Liver (tissue), 9 donors: Measurements from ENCODE around the gene ACSS1. TPM values are rescaled to one million over a fixed set of nuclear protein-coding genes. Genes with fewer than 3 reads are reported as not detected.

ENCODE experiments used
- DNase-seq: peaks from one replicate; pipeline ENCODE4 v3.0.0-alpha.2; 2017; ENCODE audit warnings: low spot score
- H3K27ac ChIP-seq, 2 donors: one replicate each; pipeline ENCODE4 v1.7.0; 2013; ENCODE audit warnings: inconsistent platforms in 2 of 2, low read length in 2 of 2, control low read depth in 1 of 2, low read depth in 1 of 2, mild to moderate bottlenecking in 1 of 2
- H3K27me3 ChIP-seq, 4 donors: one replicate each; pipeline versions ENCODE4 v1.6.1 to v1.7.0; 2013; ENCODE audit warnings: low read length in 3 of 4, inconsistent platforms in 1 of 4, mild to moderate bottlenecking in 1 of 4, moderate library complexity in 1 of 4; ENCODE audit not compliant: control insufficient read depth in 4 of 4, insufficient read depth in 4 of 4
- H3K36me3 ChIP-seq, 4 donors: one replicate each; pipeline versions ENCODE4 v1.6.1 to v1.7.0; 2013; ENCODE audit warnings: low read length in 3 of 4, mild to moderate bottlenecking in 3 of 4, low read depth in 1 of 4, moderate library complexity in 1 of 4; ENCODE audit not compliant: control insufficient read depth in 4 of 4, insufficient read depth in 3 of 4
- H3K4me1 ChIP-seq, 4 donors: one replicate each; pipeline versions ENCODE4 v1.6.1 to v1.7.0; 2013; ENCODE audit warnings: low read length in 3 of 4, mild to moderate bottlenecking in 3 of 4, moderate library complexity in 1 of 4; ENCODE audit not compliant: control insufficient read depth in 4 of 4, insufficient read depth in 4 of 4
- H3K4me3 ChIP-seq, 3 donors: one replicate each; pipeline versions ENCODE4 v1.6.1 to v1.7.0; 2013; ENCODE audit warnings: low read length in 3 of 3, control low read depth in 1 of 3, low read depth in 1 of 3, mild to moderate bottlenecking in 1 of 3
- H3K9ac ChIP-seq, 2 donors: one replicate each; pipeline ENCODE4 v1.7.0; 2013; ENCODE audit warnings: low read length in 2 of 2, mild to moderate bottlenecking in 2 of 2, moderate library complexity in 2 of 2, control low read depth in 1 of 2, low read depth in 1 of 2
- H3K9me3 ChIP-seq, 4 donors: one replicate each; pipeline versions ENCODE4 v1.6.1 to v1.7.0; 2013; ENCODE audit warnings: low read length in 3 of 4; ENCODE audit not compliant: control insufficient read depth in 4 of 4
- FOXA2 ChIP-seq: IDR thresholded peaks from 2 replicates; pipeline ENCODE4 v1.6.1; 2016; ENCODE audit warnings: antibody characterized with exemption
- GABPA ChIP-seq, 2 donors: IDR thresholded peaks in 1 of 2; conservative IDR thresholded peaks in 1 of 2; 2 replicates each; pipeline ENCODE4 v1.6.1; 2016; ENCODE audit warnings: antibody characterized with exemption in 2 of 2, mild to moderate bottlenecking in 1 of 2, moderate library complexity in 1 of 2
- HNF4A ChIP-seq, 2 donors: conservative IDR thresholded peaks; 2 replicates each; pipeline ENCODE4 v1.6.1; 2016; ENCODE audit warnings: antibody characterized with exemption in 2 of 2, mild to moderate bottlenecking in 2 of 2
- JUND ChIP-seq, 2 donors: IDR thresholded peaks; 2 replicates each; pipeline ENCODE4 v1.6.1; 2016; ENCODE audit warnings: antibody characterized with exemption in 2 of 2
- MAX ChIP-seq: IDR thresholded peaks from 2 replicates; pipeline ENCODE4 v1.6.1; 2016; ENCODE audit warnings: antibody characterized with exemption
- RAD21 ChIP-seq, 2 donors: IDR thresholded peaks; 2 replicates each; pipeline ENCODE4 v1.6.1; 2016; ENCODE audit warnings: antibody characterized with exemption in 2 of 2, mild to moderate bottlenecking in 2 of 2
- REST ChIP-seq: IDR thresholded peaks from 2 replicates; pipeline ENCODE4 v1.6.1; 2016; ENCODE audit warnings: antibody characterized with exemption, mild to moderate bottlenecking
- TAF1 ChIP-seq: conservative IDR thresholded peaks from 2 replicates; pipeline ENCODE4 v1.6.1; 2016; ENCODE audit warnings: antibody characterized with exemption, mild to moderate bottlenecking
- YY1 ChIP-seq: IDR thresholded peaks from 2 replicates; pipeline ENCODE4 v1.6.1; 2016; ENCODE audit warnings: antibody characterized with exemption, mild to moderate bottlenecking
- WGBS: extraction: QIAGEN DNeasy Blood & Tissue Kit; methylation state at CpG from one replicate; pipeline ENCODE4 v1.1.7; 2013; 5-methylcytosine and 5-hydroxymethylcytosine counted together
- polyA plus RNA-seq, 2 donors: library from polyadenylated mRNA; stranded (reverse) in 1 of 2; unstranded in 1 of 2; fragments of 200-250 nt in 1 of 2; fragments of >200 nt in 1 of 2; fragmentation: Nextera tagmentation in 1 of 2; extraction: Ambion mirVana in 1 of 2; gene quantifications; one replicate each; pipeline versions ENCODE4 v1.2.1 to v1.2.3, GENCODE V29; 2013 to 2015
- total RNA-seq, 2 donors: library from RNA; depleted of rRNA; stranded (reverse); fragments of >200 nt; gene quantifications; one replicate each; pipeline ENCODE4 v1.2.3, GENCODE V29; 2014
- TF ChIP-seq, protein P1 (sequence below): fragments of 150-350 bp; IDR thresholded peaks from 2 replicates; pipeline ENCODE4 v1.5.1; 2017; ENCODE audit warnings: improper control_type of control experiment, low read depth, low read length; ENCODE audit not compliant: missing input control
- TF ChIP-seq, protein P2 (sequence below): IDR thresholded peaks from 2 replicates; pipeline ENCODE4 v1.6.1; 2016; ENCODE audit warnings: antibody characterized with exemption
- TF ChIP-seq, protein P3 (sequence below): IDR thresholded peaks from 2 replicates; pipeline ENCODE4 v1.6.1; 2016; ENCODE audit warnings: antibody characterized with exemption
- donor health status: healthy.
- donor health status: healthy.
- donor health status: healthy.
- donor health status: healthy.
- donor health status: healthy.

The ACSS1 gene
- total and polyA plus RNA-seq, 4 donors, result 5.3 to 87.5 (median 22.1) TPM

- DNase-seq, result no peak
- H3K36me3 ChIP-seq, result no peaks in the 10 kb centered on the region
- H3K27me3 ChIP-seq, result no peaks in the 10 kb centered on the region
- TF ChIP-seq YY1 (no peak), TAF1 (no peak), RAD21 (IDR thresholded peaks at IDR 0.05) (no peak), HNF4A (conservative IDR thresholded peaks at IDR 0.05) (no peak)
- TF ChIP-seq, protein P1, sequence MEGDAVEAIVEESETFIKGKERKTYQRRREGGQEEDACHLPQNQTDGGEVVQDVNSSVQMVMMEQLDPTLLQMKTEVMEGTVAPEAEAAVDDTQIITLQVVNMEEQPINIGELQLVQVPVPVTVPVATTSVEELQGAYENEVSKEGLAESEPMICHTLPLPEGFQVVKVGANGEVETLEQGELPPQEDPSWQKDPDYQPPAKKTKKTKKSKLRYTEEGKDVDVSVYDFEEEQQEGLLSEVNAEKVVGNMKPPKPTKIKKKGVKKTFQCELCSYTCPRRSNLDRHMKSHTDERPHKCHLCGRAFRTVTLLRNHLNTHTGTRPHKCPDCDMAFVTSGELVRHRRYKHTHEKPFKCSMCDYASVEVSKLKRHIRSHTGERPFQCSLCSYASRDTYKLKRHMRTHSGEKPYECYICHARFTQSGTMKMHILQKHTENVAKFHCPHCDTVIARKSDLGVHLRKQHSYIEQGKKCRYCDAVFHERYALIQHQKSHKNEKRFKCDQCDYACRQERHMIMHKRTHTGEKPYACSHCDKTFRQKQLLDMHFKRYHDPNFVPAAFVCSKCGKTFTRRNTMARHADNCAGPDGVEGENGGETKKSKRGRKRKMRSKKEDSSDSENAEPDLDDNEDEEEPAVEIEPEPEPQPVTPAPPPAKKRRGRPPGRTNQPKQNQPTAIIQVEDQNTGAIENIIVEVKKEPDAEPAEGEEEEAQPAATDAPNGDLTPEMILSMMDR, result no peak
- TF ChIP-seq, protein P2, sequence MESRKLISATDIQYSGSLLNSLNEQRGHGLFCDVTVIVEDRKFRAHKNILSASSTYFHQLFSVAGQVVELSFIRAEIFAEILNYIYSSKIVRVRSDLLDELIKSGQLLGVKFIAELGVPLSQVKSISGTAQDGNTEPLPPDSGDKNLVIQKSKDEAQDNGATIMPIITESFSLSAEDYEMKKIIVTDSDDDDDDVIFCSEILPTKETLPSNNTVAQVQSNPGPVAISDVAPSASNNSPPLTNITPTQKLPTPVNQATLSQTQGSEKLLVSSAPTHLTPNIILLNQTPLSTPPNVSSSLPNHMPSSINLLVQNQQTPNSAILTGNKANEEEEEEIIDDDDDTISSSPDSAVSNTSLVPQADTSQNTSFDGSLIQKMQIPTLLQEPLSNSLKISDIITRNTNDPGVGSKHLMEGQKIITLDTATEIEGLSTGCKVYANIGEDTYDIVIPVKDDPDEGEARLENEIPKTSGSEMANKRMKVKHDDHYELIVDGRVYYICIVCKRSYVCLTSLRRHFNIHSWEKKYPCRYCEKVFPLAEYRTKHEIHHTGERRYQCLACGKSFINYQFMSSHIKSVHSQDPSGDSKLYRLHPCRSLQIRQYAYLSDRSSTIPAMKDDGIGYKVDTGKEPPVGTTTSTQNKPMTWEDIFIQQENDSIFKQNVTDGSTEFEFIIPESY, result no peak
- 95% methylated on average over 14 of the region's 14 CpGs for WGBS
- H3K9me3 ChIP-seq, result no peaks in the 10 kb centered on the region
- no peak overlapping the region for H3K9ac ChIP-seq
- no peaks in the 10 kb centered on the region for H3K4me1 ChIP-seq
- no peak overlapping the region for H3K27ac ChIP-seq
- H3K4me3 ChIP-seq, result no peak overlapping the region
Observed at GRCh38 chr20:25025091-25025861, 32.7 kb downstream of the ACSS1 start.

GRCh38 chr20:25024171-25024570 is 33.8 kb downstream of the ACSS1 start:
- DNase-seq, result no peak
- 94% methylated on average over 4 of the region's 4 CpGs for WGBS
- Histone ChIP-seq H3K27ac (no peak overlapping the region), H3K4me3 (no peak overlapping the region), H3K36me3 (no peaks in the 10 kb centered on the region), H3K27me3 (no peaks in the 10 kb centered on the region), H3K9me3 (no peaks in the 10 kb centered on the region), H3K4me1 (no peaks in the 10 kb centered on the region), H3K9ac (no peak overlapping the region)
- no peak for TF ChIP-seq YY1
- TF ChIP-seq FOXA2, result no peak
- TF ChIP-seq, protein P2, result no peak
- TF ChIP-seq GABPA (IDR thresholded peaks at IDR 0.05 in 1 of 2, conservative IDR thresholded peaks at IDR 0.05 in 1 of 2), result no peak
- TF ChIP-seq, protein P1, result no peak
- TF ChIP-seq REST, result no peak
- no peak for TF ChIP-seq RAD21 (IDR thresholded peaks at IDR 0.05)
- TF ChIP-seq TAF1, result no peak
- TF ChIP-seq JUND (IDR thresholded peaks at IDR 0.05), result no peak
- TF ChIP-seq MAX, result no peak
- TF ChIP-seq, protein P3, sequence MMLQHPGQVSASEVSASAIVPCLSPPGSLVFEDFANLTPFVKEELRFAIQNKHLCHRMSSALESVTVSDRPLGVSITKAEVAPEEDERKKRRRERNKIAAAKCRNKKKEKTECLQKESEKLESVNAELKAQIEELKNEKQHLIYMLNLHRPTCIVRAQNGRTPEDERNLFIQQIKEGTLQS, result no peak
